ENCODE data around the gene LDAH.
A peak's percentile ranks its signal among the peaks of the same experiment; 100 is the strongest.
"Not testable (repeated sequence)": the region's sequence is repeated elsewhere in the genome, so short reads cannot be mapped to it uniquely, and the experiment has no call there.

The LDAH gene

DNA sequence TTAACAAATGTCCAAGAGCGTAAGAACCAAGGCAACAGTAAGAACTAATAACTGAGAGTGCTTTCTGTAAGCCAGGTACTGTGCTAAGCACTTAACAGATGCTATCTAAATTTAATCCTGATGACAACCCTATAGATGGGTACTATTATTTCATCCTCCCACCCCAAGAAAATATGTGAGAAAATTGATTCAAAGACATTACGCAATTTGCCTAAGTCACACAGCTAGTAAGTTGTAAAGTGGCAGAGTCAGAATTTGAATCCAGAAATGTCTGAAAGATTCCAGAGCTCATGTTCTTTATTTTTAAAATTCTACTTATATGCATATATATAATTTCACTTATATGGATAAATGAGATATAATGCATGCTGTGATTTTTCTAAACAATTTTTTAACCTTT, 10.1 kb downstream of the LDAH start:
- Mint-ChIP-seq H3K27me3 (no peaks in the 10 kb centered on the region), H3K9me3 (no peaks in the 10 kb centered on the region), H3K4me3 (no peak overlapping the region), H3K4me1 (peaks cover 16% of the 10 kb centered on the region), H3K27ac (no peak overlapping the region), H3K36me3 (peaks cover 30% of the 10 kb centered on the region)
- no peak for ATAC-seq

DNA sequence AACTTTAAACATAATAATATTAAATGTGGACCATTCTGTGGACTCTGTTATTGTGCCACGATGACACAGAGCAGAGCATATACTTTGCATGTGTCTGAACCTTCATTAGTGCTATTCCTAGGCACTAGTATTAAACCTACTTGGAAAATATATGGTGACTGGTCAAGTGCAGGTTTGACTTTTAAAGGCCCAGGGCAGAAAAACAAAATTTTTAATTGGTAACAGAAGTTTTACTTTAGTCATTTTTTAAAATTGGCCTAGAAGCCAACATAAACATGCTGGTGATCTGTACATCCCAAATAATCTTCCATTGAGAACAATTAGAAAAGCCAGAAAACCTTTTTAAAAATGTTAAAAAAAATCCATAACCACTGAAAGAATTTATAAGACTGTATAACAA, 16.6 kb downstream of the LDAH start:
- Mint-ChIP-seq H3K27ac (no peak overlapping the region), H3K36me3 (peaks cover 15% of the 10 kb centered on the region), H3K4me1 (peaks cover 17% of the 10 kb centered on the region), H3K9me3 (no peaks in the 10 kb centered on the region), H3K27me3 (no peaks in the 10 kb centered on the region), H3K4me3 (no peak overlapping the region)
- no peak for ATAC-seq

DNA sequence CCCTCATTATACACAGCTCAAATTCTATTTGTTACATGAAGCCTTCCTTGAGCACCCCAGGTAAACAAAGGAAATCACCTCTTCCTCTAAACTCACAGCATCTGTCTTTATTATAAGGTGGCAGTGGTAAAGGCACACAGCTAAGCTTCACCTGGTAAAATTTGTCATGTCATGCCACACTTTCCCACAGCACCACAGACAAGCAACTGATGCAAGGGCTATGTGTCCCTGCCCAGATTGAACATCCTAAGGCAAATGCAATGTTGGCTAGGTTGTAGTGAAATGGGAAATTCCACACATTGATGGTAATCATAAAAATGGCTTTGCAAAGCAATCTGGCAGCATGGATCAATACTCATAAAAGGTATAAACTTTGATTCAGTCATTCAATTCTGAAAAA, 18.9 kb downstream of the LDAH start:
- H3K4me3 Mint-ChIP-seq = no peak overlapping the region
- no peaks in the 10 kb centered on the region for H3K9me3 Mint-ChIP-seq
- peaks cover 17% of the 10 kb centered on the region for H3K4me1 Mint-ChIP-seq
- H3K27me3 Mint-ChIP-seq = no peaks in the 10 kb centered on the region
- no peak for ATAC-seq
- no peak overlapping the region for H3K27ac Mint-ChIP-seq
- H3K36me3 Mint-ChIP-seq = peaks cover 14% of the 10 kb centered on the region

DNA sequence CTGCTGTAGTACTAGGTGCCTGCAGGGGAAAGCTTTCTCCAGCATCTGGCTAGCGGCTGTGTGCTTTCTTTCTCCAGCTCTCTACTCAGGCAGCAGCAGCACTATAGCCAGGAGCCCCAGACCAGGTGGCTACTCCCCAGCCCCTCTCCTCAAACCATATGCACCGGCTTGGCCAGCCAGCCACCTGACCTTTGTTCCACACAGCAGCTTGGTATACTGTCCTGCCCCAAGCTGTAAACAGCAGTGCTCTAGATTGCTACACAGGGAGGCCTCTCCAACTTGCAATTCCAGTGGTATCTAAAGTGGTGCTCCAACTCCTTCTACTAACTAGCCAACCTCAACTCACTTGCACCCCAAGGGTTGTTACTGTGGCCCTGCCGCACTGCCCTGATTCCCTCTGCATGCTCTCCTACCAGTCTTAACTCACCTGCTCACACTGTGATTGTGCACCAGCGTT, 19.6 kb downstream of the LDAH start:
- Mint-ChIP-seq H3K27me3 (no peaks in the 10 kb centered on the region), H3K4me1 (peaks cover 17% of the 10 kb centered on the region), H3K4me3 (no peak overlapping the region), H3K27ac (no peak overlapping the region), H3K36me3 (peaks cover 16% of the 10 kb centered on the region), H3K9me3 (no peaks in the 10 kb centered on the region)
- ATAC-seq = no peak

DNA sequence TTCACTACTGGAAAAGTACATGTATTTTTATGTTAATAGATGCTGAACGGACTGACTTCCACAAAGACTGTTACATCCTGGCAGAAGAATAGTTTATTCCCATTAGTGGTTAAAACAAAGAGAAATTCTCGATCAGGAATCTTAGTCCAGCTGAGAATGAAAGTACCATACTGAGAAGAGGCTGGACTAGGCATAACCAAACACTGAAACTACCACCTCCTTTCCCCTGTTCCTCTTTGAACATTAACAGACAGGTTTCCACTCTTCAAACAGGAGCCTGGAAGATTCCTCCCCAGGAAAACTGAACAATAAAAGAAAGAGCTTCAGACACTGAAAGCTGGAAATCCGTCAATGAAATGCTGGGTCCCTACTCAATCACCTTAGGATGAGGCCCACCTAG, 25.8 kb downstream of the LDAH start:
- no peak for ATAC-seq
- H3K27me3 Mint-ChIP-seq = no peaks in the 10 kb centered on the region
- H3K4me3 Mint-ChIP-seq = no peak overlapping the region
- peaks cover 25% of the 10 kb centered on the region for H3K4me1 Mint-ChIP-seq
- peaks cover 70% of the 10 kb centered on the region for H3K36me3 Mint-ChIP-seq
- no peak overlapping the region for H3K27ac Mint-ChIP-seq
- peaks cover 7% of the 10 kb centered on the region for H3K9me3 Mint-ChIP-seq

DNA sequence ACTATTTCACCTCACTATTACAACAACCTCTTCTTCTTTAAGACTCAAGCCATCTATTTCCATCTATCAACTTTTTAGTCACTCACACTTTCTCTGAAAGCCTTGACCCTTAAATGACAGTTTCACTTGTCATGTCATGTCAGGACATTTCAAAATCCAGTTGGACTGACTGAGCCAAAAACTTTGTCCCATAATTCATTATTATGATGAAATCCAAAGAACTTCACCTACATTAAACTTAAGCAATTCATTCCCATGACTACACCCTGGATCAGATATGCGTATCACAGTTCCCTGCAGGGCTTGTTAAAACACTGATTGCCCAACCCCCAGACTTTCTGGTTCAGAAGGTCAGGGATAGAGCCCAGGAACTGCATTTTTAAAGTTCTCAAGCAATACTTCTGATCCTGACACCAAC, 26.5 kb downstream of the LDAH start:
- Mint-ChIP-seq H3K4me1 (peaks cover 25% of the 10 kb centered on the region), H3K9me3 (peaks cover 7% of the 10 kb centered on the region), H3K36me3 (peaks cover 76% of the 10 kb centered on the region), H3K27ac (no peak overlapping the region), H3K4me3 (no peak overlapping the region), H3K27me3 (no peaks in the 10 kb centered on the region)
- no peak for ATAC-seq

DNA sequence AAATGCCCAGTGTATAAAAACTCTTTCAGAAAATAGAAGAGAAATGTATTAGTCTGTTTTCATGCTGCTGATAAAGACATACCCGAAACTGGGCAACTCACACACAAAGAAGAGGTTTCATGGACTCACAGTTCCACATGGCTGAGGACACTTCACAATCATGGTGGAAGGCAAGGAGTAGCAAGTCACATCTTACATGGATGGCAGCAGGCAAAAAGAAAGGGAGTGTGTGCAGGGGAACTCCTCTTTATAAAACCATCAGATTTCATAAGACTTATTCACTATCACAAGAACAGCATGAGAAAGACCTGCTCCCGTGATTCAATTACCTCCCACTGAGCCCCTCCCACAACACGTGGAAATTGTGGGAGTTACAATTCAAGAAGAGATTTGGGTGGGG, 29.0 kb downstream of the LDAH start:
- peaks cover 25% of the 10 kb centered on the region for H3K4me1 Mint-ChIP-seq
- not testable (repeated sequence) for H3K27ac Mint-ChIP-seq, H3K27me3 Mint-ChIP-seq, H3K4me3 Mint-ChIP-seq, H3K9me3 Mint-ChIP-seq, ATAC-seq
- H3K36me3 Mint-ChIP-seq = peaks cover 93% of the 10 kb centered on the region

DNA sequence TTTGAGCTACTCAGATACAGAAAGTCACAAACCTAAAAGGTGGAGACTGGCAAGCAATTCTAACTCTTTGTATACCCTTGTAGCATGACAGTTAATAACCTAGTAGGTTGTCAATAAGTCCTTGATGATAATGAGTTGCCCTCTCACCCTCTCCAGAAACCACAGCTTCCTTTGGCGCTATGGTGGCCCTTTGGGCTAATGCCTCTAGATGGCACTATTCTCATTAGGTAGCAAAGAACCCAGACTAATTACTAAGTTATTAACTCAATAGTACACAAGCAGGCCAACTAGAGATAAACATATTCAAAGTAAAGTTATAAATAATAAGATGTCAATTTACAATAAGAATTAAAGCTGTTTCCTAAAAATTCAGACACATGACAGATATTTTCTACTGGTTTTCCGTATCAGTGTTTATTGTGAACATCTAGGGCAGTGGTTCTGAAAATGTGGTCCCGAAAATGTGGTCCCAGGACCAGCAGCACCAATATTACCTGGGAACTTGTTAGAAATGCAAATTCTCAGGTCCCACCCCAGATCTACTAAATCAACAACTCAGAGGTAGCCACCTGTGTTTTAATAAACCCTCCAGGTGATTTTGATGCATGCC, 41.1 kb downstream of the LDAH start:
- H3K4me3 Mint-ChIP-seq = no peak overlapping the region
- H3K27ac Mint-ChIP-seq = no peak overlapping the region
- no peak for ATAC-seq
- no peaks in the 10 kb centered on the region for H3K4me1 Mint-ChIP-seq
- H3K27me3 Mint-ChIP-seq = no peaks in the 10 kb centered on the region
- peaks cover 31% of the 10 kb centered on the region for H3K36me3 Mint-ChIP-seq
- no peaks in the 10 kb centered on the region for H3K9me3 Mint-ChIP-seq

DNA sequence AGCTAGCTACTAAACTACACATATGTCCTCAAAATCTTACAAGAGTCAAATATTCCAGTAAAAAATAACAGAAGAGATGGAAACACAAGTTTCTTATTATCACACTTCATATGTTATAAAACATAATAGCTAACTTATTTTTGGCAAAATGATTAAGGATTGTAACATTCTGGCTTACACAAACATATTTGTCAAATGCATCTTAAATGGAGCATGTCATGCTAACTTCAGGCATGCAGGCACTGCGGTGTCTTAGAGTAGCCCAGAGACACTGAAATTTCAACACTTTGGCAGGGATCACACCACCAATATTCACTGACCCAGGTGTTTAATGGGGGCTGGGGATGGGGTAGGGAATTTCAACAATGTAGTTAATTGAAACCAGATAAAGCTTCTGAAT, 51.6 kb downstream of the LDAH start:
- no peak overlapping the region for H3K4me3 Mint-ChIP-seq
- ATAC-seq = no peak
- peaks cover 69% of the 10 kb centered on the region for H3K36me3 Mint-ChIP-seq
- no peak overlapping the region for H3K27ac Mint-ChIP-seq
- peaks cover 9% of the 10 kb centered on the region for H3K9me3 Mint-ChIP-seq
- peaks cover 1% of the 10 kb centered on the region for H3K4me1 Mint-ChIP-seq
- no peaks in the 10 kb centered on the region for H3K27me3 Mint-ChIP-seq

DNA sequence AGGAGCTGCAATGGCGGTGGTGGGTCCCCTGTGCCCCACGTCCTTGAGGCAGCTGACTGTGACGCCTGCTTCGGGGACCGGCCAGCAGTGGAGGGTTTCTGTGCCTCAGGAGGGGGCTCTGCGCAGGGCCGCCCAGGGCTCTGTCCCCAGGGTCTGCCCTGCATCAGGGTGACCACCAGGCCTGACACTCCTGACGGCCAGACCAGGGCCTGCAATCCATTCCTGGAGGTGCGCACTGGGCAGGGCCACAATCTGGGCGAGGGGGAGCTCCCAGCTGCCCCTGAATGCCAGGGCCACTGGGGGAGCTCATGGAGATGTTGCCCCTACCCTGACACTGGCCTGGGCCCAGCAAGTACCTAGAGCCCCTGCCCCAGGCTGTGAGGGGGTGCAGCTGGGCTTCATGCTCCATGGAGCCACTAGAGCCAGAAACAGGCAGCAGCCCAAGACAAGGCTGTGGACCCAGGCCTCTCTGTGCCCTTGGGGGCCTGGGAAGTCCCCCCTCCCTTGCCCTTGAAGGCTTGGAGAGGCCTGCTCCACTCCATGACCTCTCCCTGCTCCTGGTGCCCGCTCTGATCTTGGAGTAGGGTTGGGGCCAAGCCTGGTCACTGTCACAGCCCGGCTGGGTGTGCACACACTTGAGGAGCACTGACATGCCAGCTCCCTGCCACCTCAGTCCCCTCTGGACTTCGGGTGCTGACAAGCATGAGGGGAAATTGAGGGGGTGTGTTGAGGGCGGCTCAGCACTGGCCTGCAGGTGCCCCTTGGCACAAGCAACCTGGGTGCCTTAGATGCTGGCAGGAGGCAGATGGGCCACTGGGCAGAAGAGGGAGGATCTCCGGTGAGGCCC, 55.9 kb downstream of the LDAH start:
- Mint-ChIP-seq H3K27ac (no peak overlapping the region), H3K36me3 (peaks cover 57% of the 10 kb centered on the region), H3K27me3 (no peaks in the 10 kb centered on the region), H3K4me3 (no peak overlapping the region), H3K4me1 (peaks cover 33% of the 10 kb centered on the region), H3K9me3 (peaks cover 9% of the 10 kb centered on the region)
- no peak for ATAC-seq

DNA sequence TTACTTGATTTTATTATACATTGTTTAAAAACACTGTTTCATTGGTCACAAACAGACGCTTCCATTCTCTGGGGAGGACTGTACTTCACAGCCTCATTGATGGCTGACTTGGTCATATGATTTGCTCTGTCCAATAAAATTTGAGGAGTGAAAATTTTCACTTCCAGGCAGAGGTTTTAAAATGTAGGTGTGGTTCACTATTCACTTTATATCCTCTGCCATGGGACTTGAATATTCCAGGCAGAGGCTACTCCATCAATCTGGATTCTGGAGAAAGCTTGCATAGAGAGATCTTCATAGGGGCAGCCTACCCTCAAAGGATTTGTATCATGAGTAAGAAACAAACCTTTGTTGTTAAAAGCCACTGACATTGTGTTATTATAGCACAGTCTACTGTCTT, 56.7 kb downstream of the LDAH start:
- H3K4me1 Mint-ChIP-seq = peaks cover 33% of the 10 kb centered on the region
- peaks cover 9% of the 10 kb centered on the region for H3K9me3 Mint-ChIP-seq
- no peak for ATAC-seq
- H3K27ac Mint-ChIP-seq = no peak overlapping the region
- H3K4me3 Mint-ChIP-seq = no peak overlapping the region
- no peaks in the 10 kb centered on the region for H3K27me3 Mint-ChIP-seq
- peaks cover 57% of the 10 kb centered on the region for H3K36me3 Mint-ChIP-seq

DNA sequence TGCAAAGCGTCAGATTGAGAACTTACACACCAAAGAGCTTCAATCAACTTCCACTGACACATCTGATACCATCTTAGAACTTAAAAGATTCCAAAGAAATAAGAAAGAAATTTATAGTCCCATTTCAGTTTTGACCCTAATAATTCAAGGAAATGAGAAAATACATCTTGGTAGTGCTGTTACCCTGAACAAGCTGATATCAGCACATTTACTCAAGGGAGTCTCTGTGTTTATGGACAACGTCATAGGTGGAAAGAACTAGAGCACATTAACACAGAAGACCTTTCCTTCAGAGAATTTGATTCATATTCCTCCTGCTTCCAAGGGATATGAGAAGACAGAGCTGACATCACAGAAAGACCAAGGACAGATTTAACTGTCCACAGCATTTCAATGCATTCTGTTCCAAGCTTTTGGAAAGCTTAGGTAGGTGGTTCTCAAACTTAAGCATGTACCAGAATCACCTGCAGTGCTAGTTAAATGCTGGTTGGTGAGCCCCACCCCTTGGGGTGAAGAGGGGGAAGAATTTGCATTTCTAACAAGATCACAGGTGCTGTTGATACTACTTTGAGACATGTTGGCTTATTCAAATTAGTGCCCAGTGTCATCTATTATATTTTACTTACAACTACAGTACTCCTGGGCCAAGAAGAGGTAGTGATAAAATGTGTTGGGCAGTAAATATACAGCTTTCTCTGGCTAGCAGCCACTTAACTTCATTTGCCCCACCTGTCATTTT, 59.8 kb downstream of the LDAH start:
- ATAC-seq = no peak
- no peak overlapping the region for H3K27ac Mint-ChIP-seq
- peaks cover 64% of the 10 kb centered on the region for H3K36me3 Mint-ChIP-seq
- peaks cover 50% of the 10 kb centered on the region for H3K4me1 Mint-ChIP-seq
- no peak overlapping the region for H3K4me3 Mint-ChIP-seq
- peaks cover 3% of the 10 kb centered on the region for H3K9me3 Mint-ChIP-seq
- H3K27me3 Mint-ChIP-seq = no peaks in the 10 kb centered on the region

DNA sequence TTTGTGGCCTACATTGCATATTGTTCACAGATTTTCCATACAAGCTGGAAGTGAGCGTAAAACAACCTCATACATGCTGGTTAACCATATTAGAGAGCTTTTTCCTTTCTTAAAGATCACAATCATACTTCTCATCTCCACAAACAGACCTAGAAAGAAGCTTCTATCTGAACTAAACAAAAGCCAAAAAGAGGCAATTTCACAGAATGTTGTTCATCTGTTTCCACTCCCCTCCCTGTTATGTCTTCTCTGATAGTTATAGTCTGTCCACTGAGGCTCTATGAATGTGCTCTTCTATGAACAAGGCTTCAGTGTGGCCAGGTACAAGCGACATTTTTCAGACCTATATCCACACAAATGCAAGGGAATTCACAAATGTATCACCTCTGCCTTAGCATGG, 63.4 kb downstream of the LDAH start:
- no peak for ATAC-seq
- Mint-ChIP-seq H3K36me3 (peaks cover 62% of the 10 kb centered on the region), H3K27ac (peak overlapping the region; percentile 2), H3K4me3 (no peak overlapping the region), H3K27me3 (no peaks in the 10 kb centered on the region), H3K9me3 (peaks cover 3% of the 10 kb centered on the region), H3K4me1 (peaks cover 52% of the 10 kb centered on the region)

DNA sequence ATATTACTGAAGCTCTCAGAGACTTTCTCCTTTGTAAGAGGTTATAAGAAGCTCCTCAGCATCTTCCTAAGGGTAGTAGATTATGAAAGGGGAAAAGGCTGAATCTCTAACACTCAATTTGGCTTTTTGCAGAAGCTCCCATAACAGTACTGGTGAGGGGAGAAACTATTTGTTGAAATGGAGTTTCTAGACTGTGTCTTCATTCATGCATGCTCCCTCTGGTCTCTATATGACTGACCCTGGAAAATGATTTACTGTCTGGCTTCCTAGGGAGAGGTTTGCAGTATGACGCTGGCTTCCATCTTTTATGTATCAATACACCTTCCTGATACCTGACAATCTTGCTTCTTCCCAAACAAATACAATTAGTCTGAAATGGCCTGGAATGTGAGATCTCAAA, 63.9 kb downstream of the LDAH start:
- H3K4me3 Mint-ChIP-seq = no peak overlapping the region
- peaks cover 59% of the 10 kb centered on the region for H3K36me3 Mint-ChIP-seq
- peak; percentile 57 for ATAC-seq

DNA sequence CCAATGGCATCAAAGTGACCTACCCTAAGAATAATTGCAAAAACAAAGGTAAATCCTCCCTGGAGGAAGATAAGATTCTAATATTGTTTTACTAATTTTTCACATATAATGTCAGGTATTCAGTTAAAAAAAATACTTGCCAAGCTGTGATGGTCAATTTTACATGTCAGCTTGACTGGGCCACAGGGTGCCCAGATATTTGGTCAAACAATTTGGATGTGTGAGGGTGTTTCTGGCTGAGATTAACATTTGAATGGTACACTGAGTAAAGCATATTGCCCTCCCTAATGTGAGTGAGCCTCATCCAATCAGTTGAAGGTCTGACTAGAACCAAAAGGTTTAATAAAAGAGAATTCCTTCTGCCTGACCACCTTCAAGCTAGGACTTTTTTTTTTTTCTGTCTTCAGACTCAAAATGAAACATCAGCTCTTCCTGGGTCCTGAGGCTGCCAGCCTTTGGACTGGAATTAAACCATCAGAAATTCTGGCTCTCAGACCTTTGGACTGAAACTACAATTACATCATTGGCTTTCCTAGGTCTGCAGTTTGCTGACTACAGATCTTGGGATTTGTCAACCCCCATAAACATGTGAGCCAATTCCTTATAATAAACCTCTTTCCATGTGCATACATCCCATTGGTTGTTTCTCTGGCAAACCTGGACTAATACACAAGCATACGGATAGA, 65.4 kb downstream of the LDAH start:
- Mint-ChIP-seq H3K36me3 (peaks cover 72% of the 10 kb centered on the region), H3K4me3 (no peak overlapping the region), H3K9me3 (peaks cover 3% of the 10 kb centered on the region), H3K27me3 (no peaks in the 10 kb centered on the region), H3K27ac (no peak overlapping the region), H3K4me1 (peaks cover 36% of the 10 kb centered on the region)
- no peak for ATAC-seq

More for the DNA sequence above, 63.9 kb downstream of the LDAH start:
- peaks cover 47% of the 10 kb centered on the region for H3K4me1 Mint-ChIP-seq
- peaks cover 3% of the 10 kb centered on the region for H3K9me3 Mint-ChIP-seq
- H3K27me3 Mint-ChIP-seq = no peaks in the 10 kb centered on the region
- peak overlapping the region; percentile 2 for H3K27ac Mint-ChIP-seq

All from stimulated activated memory B cell treated with anti-CD40 and anti-IgM and Interleukin-4, amounts not matched to agents 10 μg/mL and 1 μg/mL and 100 μg/mL, for 72 hours (primary cell).